Small intestine (tissue), 7 donors: ENCODE measurements around the gene ABCF1. TPM values are rescaled to one million over a fixed set of nuclear protein-coding genes. Genes with fewer than 3 reads are reported as not detected.

Source experiments
- DNase-seq, 2 donors: peaks; one replicate each; pipeline versions ENCODE4 v3.0.0 to v3.0.0-alpha.2; 2013
- FAIRE-seq: peaks from 2 replicates; lab custom pipeline; 2012; peaks lifted over from hg19 to GRCh38; lab: Jason Lieb, UNC
- H3K27ac ChIP-seq, 3 donors: one replicate each; pipeline ENCODE4 v1.5.1; 2013; ENCODE audit warnings: low read length in 2 of 3, mild to moderate bottlenecking in 2 of 3, control low read depth in 1 of 3, inconsistent platforms in 1 of 3, low read depth in 1 of 3, moderate library complexity in 1 of 3
- H3K27me3 ChIP-seq, 3 donors: one replicate each; pipeline ENCODE4 v1.6.1; 2013; ENCODE audit warnings: low read length in 3 of 3, inconsistent platforms in 1 of 3; ENCODE audit not compliant: control insufficient read depth in 3 of 3, insufficient read depth in 3 of 3
- H3K36me3 ChIP-seq, 3 donors: one replicate each; pipeline ENCODE4 v1.6.1; 2013; ENCODE audit warnings: low read length in 3 of 3, inconsistent platforms in 1 of 3, low read depth in 1 of 3, mild to moderate bottlenecking in 1 of 3, moderate library complexity in 1 of 3; ENCODE audit not compliant: control insufficient read depth in 3 of 3, insufficient read depth in 2 of 3
- H3K4me1 ChIP-seq, 3 donors: one replicate each; pipeline ENCODE4 v1.6.1; 2013; ENCODE audit warnings: low read length in 2 of 3, inconsistent platforms in 1 of 3, low read depth in 1 of 3, mild to moderate bottlenecking in 1 of 3, moderate library complexity in 1 of 3; ENCODE audit not compliant: control insufficient read depth in 3 of 3, insufficient read depth in 2 of 3
- H3K4me3 ChIP-seq, 3 donors: one replicate each; pipeline ENCODE4 v1.5.1; 2013; ENCODE audit warnings: low read length in 3 of 3, control low read depth in 1 of 3, inconsistent platforms in 1 of 3, low read depth in 1 of 3, mild to moderate bottlenecking in 1 of 3, moderate library complexity in 1 of 3
- H3K9me3 ChIP-seq, 2 donors: one replicate each; pipeline ENCODE4 v1.6.1; 2013; ENCODE audit warnings: low read depth in 1 of 2, low read length in 1 of 2; ENCODE audit not compliant: control insufficient read depth in 2 of 2, insufficient read depth in 1 of 2
- WGBS, 3 donors: extraction: QIAGEN DNeasy Blood & Tissue Kit; methylation state at CpG; one replicate each; pipeline ENCODE4 v1.1.7; 2013; 5-methylcytosine and 5-hydroxymethylcytosine counted together
- polyA plus RNA-seq, 4 donors: library from polyadenylated mRNA; stranded (reverse) in 3 of 4; unstranded in 1 of 4; fragments of 200-250 nt in 3 of 4; fragments of 120-200 nt in 1 of 4; gene quantifications; one replicate each; pipeline versions ENCODE4 v1.2.1 to v1.2.3, GENCODE V29; 2013
- donor health status: healthy with polysubstance abuse.
- donor health status: control.
- donor health status: control.
- donor health status: Bipolar disorder and iron deficiency.
- donor health status: healthy.

The ABCF1 gene
- polyA plus RNA-seq, 4 donors = 30.0 to 76.5 (median 38.8) TPM

DNA sequence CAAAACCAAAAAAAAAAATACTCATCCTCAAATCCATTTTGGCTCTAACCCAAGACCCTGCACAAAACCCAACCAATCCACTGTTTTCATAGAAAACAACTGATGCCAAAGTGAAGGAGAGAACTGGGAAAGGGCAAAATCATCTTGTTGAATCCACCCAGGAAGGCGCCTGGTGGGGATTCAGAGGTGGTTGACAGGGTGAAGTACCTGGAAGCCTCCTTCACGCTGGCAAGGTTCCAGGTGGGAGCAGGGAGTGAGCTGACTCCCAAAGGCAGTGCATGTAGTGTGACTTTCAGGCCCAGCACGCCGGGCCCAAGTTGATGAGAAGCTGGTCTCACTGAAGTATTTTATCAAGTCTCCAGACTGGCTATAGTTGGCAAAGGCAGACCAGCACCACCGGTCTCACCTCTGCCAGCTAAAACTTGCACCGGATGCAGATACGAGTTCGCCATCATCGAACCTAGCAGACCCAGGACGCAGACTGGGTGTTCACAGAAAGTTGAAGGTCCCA, 29.3 kb downstream of the ABCF1 start:
- WGBS, 3 donors = 70 to 82% (median 80%) methylated on average over 10 of the region's 10 CpGs
- Histone ChIP-seq H3K9me3 (no peaks in the 10 kb centered on the region), H3K4me1 (no peaks in the 10 kb centered on the region), H3K4me3 (no peak overlapping the region), H3K27ac (no peak overlapping the region), H3K36me3 (peaks cover 34 to 72% (median 37%) of the 10 kb centered on the region in 3 donors), H3K27me3 (no peaks in the 10 kb centered on the region)
- no peak for FAIRE-seq
- DNase-seq = no peak

DNA sequence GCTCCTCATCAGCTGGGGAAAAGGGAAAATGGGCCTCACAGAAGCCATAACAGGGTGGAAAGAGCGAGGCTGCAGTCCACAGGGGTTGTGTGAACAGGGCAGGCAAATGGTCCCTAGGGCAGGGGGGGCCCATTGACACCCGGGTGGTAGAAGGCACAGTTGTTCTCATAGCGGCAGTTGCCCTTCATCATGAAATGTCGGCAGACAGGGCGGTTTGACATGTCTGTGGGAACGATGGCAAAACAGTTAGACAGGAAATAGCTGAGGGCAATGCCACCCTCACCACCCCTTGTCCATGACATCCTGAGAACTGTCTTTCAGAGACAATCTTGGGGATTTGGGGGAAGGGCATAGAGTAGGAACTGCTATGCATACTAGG, 30.2 kb downstream of the ABCF1 start:
- Histone ChIP-seq H3K9me3 (no peaks in the 10 kb centered on the region), H3K4me1 (no peaks in the 10 kb centered on the region), H3K36me3 (peaks cover 41 to 80% (median 45%) of the 10 kb centered on the region in 3 donors), H3K27ac (no peak overlapping the region), H3K27me3 (no peaks in the 10 kb centered on the region), H3K4me3 (no peak overlapping the region)
- FAIRE-seq = no peak
- WGBS, 3 donors = 58 to 77% (median 73%) methylated on average over 6 of the region's 6 CpGs
- no peak for DNase-seq

DNA sequence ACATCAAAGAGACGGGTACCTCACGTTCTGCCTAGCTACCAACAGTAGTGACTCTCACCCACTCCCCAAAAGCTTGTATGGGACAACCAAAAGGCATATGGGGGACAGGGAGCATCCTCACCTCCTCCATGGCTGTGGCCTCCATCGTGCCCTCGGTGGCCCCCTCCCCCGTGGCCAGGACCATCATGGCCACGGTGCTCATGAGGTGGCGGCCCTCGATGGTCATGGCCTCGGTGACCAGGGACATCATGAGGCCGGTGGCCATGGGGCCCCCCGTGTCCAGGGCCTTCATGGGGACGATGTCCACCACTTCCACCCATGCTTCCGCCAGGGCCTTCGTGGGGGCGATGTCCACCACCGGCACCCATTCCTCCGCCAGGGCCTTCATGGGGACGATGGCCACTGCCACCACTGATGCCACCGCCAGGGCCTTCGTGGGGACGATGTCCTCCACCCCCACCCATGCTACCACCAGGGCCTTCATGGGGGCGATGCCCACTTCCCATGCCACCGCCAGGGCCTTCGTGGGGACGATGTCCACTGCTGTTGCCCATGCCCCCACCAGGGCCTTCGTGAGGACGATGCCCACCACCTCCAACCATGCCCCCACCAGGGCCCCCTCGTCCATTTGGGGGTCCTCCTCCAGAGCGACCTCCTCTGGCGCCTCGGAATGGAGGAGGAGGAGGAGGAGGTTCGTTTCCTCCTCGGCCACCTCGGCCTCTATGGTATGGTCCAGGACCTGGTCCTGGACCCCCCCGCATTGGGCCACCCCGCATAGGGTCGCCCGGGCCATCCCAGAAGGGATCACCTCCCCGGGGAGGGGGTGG, 30.8 kb downstream of the ABCF1 start:
- H3K9me3 ChIP-seq = no peaks in the 10 kb centered on the region
- FAIRE-seq (no peak), DNase-seq (no peak)
- H3K4me1 ChIP-seq = no peaks in the 10 kb centered on the region
- 89 to 91% (median 91%) methylated on average over 30 to 39 of the region's 39 CpGs for WGBS, 3 donors
- H3K27ac ChIP-seq = no peak overlapping the region
- H3K27me3 ChIP-seq = no peaks in the 10 kb centered on the region
- no peak overlapping the region for H3K4me3 ChIP-seq
- H3K36me3 ChIP-seq = peaks cover 43 to 81% (median 48%) of the 10 kb centered on the region in 3 donors

DNA sequence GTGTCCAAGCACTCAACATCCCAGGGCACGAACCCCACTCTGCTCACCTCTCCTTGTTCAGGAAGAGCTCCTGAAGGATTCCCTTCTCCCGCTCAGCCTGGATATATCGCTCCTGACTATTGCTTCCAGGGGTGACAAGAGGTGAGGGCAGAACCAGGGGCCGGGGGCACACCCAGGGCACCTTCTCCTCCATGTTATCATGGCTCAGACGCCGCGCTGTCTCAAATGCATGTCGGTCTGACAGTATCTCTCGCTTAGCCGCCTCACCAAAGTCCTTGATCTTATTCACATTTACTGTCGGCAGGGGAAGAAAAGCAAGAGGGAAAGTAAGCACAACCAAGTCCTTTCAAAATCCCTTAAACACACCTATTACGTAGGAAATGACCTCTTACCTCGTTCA, 32.7 kb downstream of the ABCF1 start:
- no peak overlapping the region for H3K4me3 ChIP-seq
- DNase-seq (no peak), FAIRE-seq (no peak)
- H3K27ac ChIP-seq = no peak overlapping the region
- H3K4me1 ChIP-seq = no peaks in the 10 kb centered on the region
- no peaks in the 10 kb centered on the region for H3K9me3 ChIP-seq
- WGBS, 3 donors = 93 to 96% (median 94%) methylated on average over 13 of the region's 13 CpGs
- H3K27me3 ChIP-seq = no peaks in the 10 kb centered on the region
- H3K36me3 ChIP-seq = peaks cover 51 to 84% (median 52%) of the 10 kb centered on the region in 3 donors

DNA sequence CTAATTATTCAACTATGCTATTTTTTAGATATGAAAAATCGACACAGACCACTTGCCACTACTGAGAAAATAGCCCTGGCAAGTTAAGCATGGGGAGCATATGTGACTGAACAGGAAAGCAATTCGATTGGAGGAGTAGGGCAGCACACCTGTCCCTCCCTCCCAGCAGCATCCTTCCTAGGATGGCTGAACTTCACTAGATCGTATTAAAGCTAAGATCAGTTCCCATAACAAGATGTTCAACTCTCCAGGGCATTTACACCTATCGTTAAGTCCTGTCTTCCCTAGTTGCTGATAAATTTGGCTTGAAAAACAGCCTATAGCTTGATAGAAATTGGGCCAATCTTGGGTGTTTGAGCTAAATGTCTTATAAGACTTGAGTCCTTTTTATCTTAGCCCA, 38.8 kb downstream of the ABCF1 start:
- H3K36me3 ChIP-seq = peaks cover 15 to 37% (median 26%) of the 10 kb centered on the region in 3 donors
- H3K27me3 ChIP-seq = no peaks in the 10 kb centered on the region
- WGBS, 3 donors = 69 to 77% (median 72%) methylated on average over 4 of the region's 4 CpGs
- no peak overlapping the region for H3K27ac ChIP-seq
- DNase-seq (no peak), FAIRE-seq (no peak)
- H3K4me1 ChIP-seq = peaks cover 0 to 14% (median 3%) of the 10 kb centered on the region in 3 donors
- no peaks in the 10 kb centered on the region for H3K9me3 ChIP-seq
- no peak overlapping the region for H3K4me3 ChIP-seq

DNA sequence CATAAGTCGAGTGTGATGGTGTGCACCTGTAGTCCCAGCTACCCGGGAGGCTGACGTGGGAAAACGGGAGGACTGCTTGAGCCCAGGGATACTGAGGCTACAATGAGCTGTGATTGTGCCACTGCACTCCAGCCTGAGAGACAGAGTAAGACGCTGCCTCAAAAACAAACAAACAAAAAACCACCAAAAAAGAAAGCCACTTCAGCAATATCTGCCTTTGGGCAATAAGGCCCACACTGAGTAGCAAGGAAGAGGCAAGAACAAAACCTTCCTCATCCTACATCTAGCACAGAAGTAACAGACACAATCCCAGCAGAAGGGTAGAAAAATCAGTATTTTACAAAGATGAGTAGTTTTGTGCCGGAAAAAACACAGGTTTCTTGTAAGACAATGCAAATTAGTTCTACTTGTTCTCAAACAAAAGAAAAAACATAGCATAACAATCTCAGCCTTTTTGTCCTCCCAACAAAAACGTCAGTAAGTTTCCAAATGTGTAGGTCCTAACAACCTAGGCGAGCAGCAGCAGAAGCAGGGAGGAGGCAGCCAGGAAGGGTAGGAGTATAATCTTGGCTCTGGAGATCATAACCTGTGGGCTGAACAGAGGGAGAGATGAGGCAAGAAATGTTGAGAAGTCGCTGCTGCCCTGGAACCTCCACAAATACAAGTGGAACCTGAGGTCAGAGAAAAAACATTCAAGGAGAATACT, 40.1 kb downstream of the ABCF1 start:
- FAIRE-seq (no peak), DNase-seq (no peak)
- Histone ChIP-seq H3K9me3 (no peaks in the 10 kb centered on the region), H3K36me3 (peaks cover 8 to 29% (median 21%) of the 10 kb centered on the region in 3 donors), H3K27me3 (no peaks in the 10 kb centered on the region), H3K4me3 (no peak overlapping the region), H3K27ac (peak overlapping the region in 1 of 3 donors; percentile 49), H3K4me1 (peaks cover 0 to 14% (median 3%) of the 10 kb centered on the region in 3 donors)
- WGBS, 3 donors = 76 to 81% (median 81%) methylated on average over 9 of the region's 9 CpGs

DNA sequence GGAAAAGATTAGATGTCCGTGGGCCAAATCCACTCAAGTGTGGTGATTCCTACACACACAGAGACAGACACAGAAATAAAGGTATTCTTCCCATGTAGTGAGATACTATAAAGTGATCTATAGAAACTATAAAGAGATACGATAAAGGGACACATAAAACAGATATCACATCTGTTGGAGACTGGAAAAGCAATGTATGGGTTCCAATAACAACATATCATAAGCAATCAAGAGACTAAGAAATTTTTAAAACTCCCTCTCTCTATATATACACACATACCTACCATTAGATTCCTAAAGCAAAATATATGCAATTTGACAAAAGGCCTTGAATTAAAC, 40.6 kb downstream of the ABCF1 start:
- WGBS, 3 donors = 69 to 80% (median 76%) methylated on average over 2 of the region's 2 CpGs
- H3K9me3 ChIP-seq = no peaks in the 10 kb centered on the region
- H3K27me3 ChIP-seq = no peaks in the 10 kb centered on the region
- no peak overlapping the region for H3K4me3 ChIP-seq
- peaks cover 0 to 14% (median 3%) of the 10 kb centered on the region in 3 donors for H3K4me1 ChIP-seq
- peaks cover 4 to 30% (median 21%) of the 10 kb centered on the region in 3 donors for H3K36me3 ChIP-seq
- peak overlapping the region in 1 of 3 donors; percentile 49 for H3K27ac ChIP-seq
- DNase-seq (no peak), FAIRE-seq (no peak)

DNA sequence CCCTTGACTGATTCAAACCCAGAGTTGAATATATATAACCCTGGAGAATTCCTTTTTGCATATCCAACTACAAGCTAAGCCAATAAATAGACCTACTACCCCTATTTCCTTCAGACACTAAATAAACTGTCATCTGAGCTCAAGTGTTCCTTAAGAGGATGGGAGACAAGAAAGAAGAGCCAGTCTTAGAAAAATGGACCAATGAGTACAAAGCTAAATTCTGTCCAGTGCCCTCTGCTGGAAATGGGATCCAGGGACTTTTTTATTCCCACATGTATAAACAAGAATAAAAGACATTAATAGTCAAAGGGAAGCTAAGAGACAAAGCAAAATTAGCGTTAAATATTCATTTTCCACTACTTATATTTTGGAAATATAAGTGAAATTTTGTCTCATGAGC, 41.0 kb downstream of the ABCF1 start:
- no peak for FAIRE-seq
- WGBS, 3 donors = 67 to 81% (median 73%) methylated on average over 1 of the region's 1 CpG
- H3K9me3 ChIP-seq = no peaks in the 10 kb centered on the region
- peaks cover 0 to 14% (median 3%) of the 10 kb centered on the region in 3 donors for H3K4me1 ChIP-seq
- no peak overlapping the region for H3K27ac ChIP-seq
- H3K36me3 ChIP-seq = peaks cover 4 to 32% (median 21%) of the 10 kb centered on the region in 3 donors
- DNase-seq = no peak
- no peak overlapping the region for H3K4me3 ChIP-seq
- H3K27me3 ChIP-seq = no peaks in the 10 kb centered on the region
